H1 (cell line): ENCODE results near the gene EPHA5. TPM values are rescaled to one million over a fixed set of nuclear protein-coding genes. Genes with fewer than 3 reads are reported as not detected.

ENCODE experiments used
- CTCF ChIA-PET: fragments of 300-600 bp; sonication (Branson Sonifier 250); formaldehyde crosslinking; loops from one replicate; lab custom pipeline; 2021; ENCODE audit not compliant: partially characterized antibody; lab: Charles Lee
- POLR2A ChIA-PET: fragments of 300-600 bp; sonication (Branson Sonifier 250); formaldehyde crosslinking; loops from one replicate; lab custom pipeline; 2021; ENCODE audit warnings: inconsistent platforms; ENCODE audit not compliant: partially characterized antibody; lab: Charles Lee
- DNase-seq, 2 experiments: peaks; one replicate each; pipeline versions ENCODE4 v3.0.0 to v3.0.0-alpha.2; 2010 to 2022; ENCODE audit warnings: low spot score in 2 of 2, low read depth in 1 of 2, mixed read lengths in 1 of 2
- FAIRE-seq: peaks from 2 replicates; lab custom pipeline; 2011; peaks lifted over from hg19 to GRCh38; lab: Jason Lieb, UNC
- H2AFZ ChIP-seq: 2 replicates; pipeline ENCODE4 v1.8.1; 2012; ENCODE audit warnings: low read length, inconsistent platforms
- H2AK5ac ChIP-seq: 2 replicates; pipeline ENCODE4 v1.6.1; 2013; ENCODE audit warnings: low read depth, low read length
- H2BK120ac ChIP-seq: replicated peaks from 2 replicates; pipeline ENCODE3; 2013; ENCODE audit warnings: low read depth, low read length, inconsistent platforms
- H2BK12ac ChIP-seq: 2 replicates; pipeline ENCODE4 v1.6.1; 2013; ENCODE audit warnings: low read depth, low read length
- H2BK15ac ChIP-seq: 2 replicates; pipeline ENCODE4 v1.6.1; 2013; ENCODE audit warnings: low read length
- H2BK20ac ChIP-seq: 2 replicates; pipeline ENCODE4 v1.6.1; 2013; ENCODE audit warnings: low read length
- H2BK5ac ChIP-seq: 2 replicates; pipeline ENCODE4 v1.6.1; 2013; ENCODE audit warnings: low read depth, low read length
- H3K14ac ChIP-seq: 2 replicates; pipeline ENCODE4 v1.6.1; 2013; ENCODE audit warnings: inconsistent platforms; ENCODE audit not compliant: insufficient read length
- H3K18ac ChIP-seq: 2 replicates; pipeline ENCODE4 v1.6.1; 2013; ENCODE audit warnings: low read length; ENCODE audit errors: extremely low read depth
- H3K23ac ChIP-seq: 2 replicates; pipeline ENCODE4 v1.6.1; 2013; ENCODE audit warnings: inconsistent platforms; ENCODE audit not compliant: insufficient read length
- H3K23me2 ChIP-seq: 2 replicates; pipeline ENCODE4 v1.6.1; 2013; ENCODE audit warnings: low read depth, low read length
- H3K27ac ChIP-seq: 2 replicates; pipeline ENCODE4 v1.6.1; 2011; ENCODE audit warnings: low read depth, low read length, inconsistent platforms
- H3K27me3 ChIP-seq, 4 experiments: replicated peaks in 1 of 4; 1 replicate in 1 of 4; 2 replicates in 3 of 4; pipeline versions ENCODE4 v1.6.1 to v1.8.1; 2011 to 2013; ENCODE audit warnings: low read length in 3 of 4, mild to moderate bottlenecking in 3 of 4, inconsistent platforms in 2 of 4, mixed read lengths in 2 of 4, moderate library complexity in 1 of 4; ENCODE audit not compliant: control insufficient read depth in 3 of 4, insufficient read depth in 3 of 4; ENCODE audit errors: extremely low read depth in 1 of 4
- H3K36me3 ChIP-seq, 4 experiments: 2 replicates each; pipeline versions ENCODE4 v1.6.1 to v1.8.1; 2011 to 2013; ENCODE audit warnings: mild to moderate bottlenecking in 4 of 4, low read length in 3 of 4, moderate library complexity in 2 of 4, control low read depth in 1 of 4, inconsistent platforms in 1 of 4; ENCODE audit not compliant: insufficient read depth in 4 of 4, control insufficient read depth in 2 of 4
- H3K4ac ChIP-seq: replicated peaks from 2 replicates; pipeline ENCODE3; 2013; ENCODE audit warnings: low read length, low read depth, mixed read lengths, inconsistent platforms; ENCODE audit not compliant: insufficient read length
- H3K4me1 ChIP-seq, 4 experiments: replicated peaks in 1 of 4; 1 replicate in 1 of 4; 2 replicates in 3 of 4; pipeline versions ENCODE4 v1.6.1 to v1.8.1; 2011 to 2013; ENCODE audit warnings: low read length in 3 of 4, inconsistent platforms in 2 of 4, mixed read lengths in 1 of 4; ENCODE audit not compliant: insufficient read depth in 4 of 4, control insufficient read depth in 3 of 4
- H3K4me2 ChIP-seq, 2 experiments: 2 replicates each; pipeline versions ENCODE4 v1.6.1 to v1.8.1; 2011 to 2013; ENCODE audit warnings: low read depth in 2 of 2, low read length in 2 of 2, control low read depth in 1 of 2, inconsistent platforms in 1 of 2, mild to moderate bottlenecking in 1 of 2; ENCODE audit not compliant: insufficient read depth in 1 of 2
- H3K4me3 ChIP-seq, 4 experiments: fragments of 200-600, 300-600 bp in 1 of 4; sonication (generic), shearing (Covaris generic), sonication (Bioruptor Twin) in 1 of 4; 2 replicates each; pipeline versions ENCODE4 v1.5.1 to v1.8.1; 2011 to 2016; ENCODE audit warnings: low read length in 4 of 4, low read depth in 3 of 4, control low read depth in 2 of 4, inconsistent platforms in 2 of 4, mild to moderate bottlenecking in 2 of 4, mixed read lengths in 1 of 4, moderate library complexity in 1 of 4; ENCODE audit not compliant: insufficient read depth in 2 of 4; ENCODE audit errors: extremely low read depth in 1 of 4
- H3K56ac ChIP-seq: replicated peaks from 2 replicates; pipeline ENCODE3; 2013; ENCODE audit warnings: low read depth, mild to moderate bottlenecking, mixed read lengths, low read length, inconsistent platforms; ENCODE audit not compliant: insufficient read length
- H3K79me1 ChIP-seq: 2 replicates; pipeline ENCODE4 v1.6.1; 2013; ENCODE audit warnings: low read depth, low read length, control low read depth
- H3K79me2 ChIP-seq, 2 experiments: 2 replicates each; pipeline versions ENCODE4 v1.6.1 to v1.8.1; 2012 to 2013; ENCODE audit warnings: low read length in 2 of 2, mild to moderate bottlenecking in 2 of 2, inconsistent platforms in 1 of 2; ENCODE audit not compliant: insufficient read depth in 2 of 2, control insufficient read depth in 1 of 2
- H3K9ac ChIP-seq, 4 experiments: replicated peaks in 1 of 4; 1 replicate in 1 of 4; 2 replicates in 3 of 4; pipeline versions ENCODE4 v1.6.1 to v1.8.1; 2011 to 2013; ENCODE audit warnings: low read depth in 3 of 4, low read length in 3 of 4, control low read depth in 2 of 4, mild to moderate bottlenecking in 2 of 4, moderate library complexity in 2 of 4, inconsistent platforms in 1 of 4; ENCODE audit errors: extremely low read depth in 1 of 4
- H3K9me3 ChIP-seq, 2 experiments: 2 replicates each; pipeline versions ENCODE4 v1.6.1 to v1.8.1; 2012 to 2013; ENCODE audit warnings: mild to moderate bottlenecking in 2 of 2, moderate library complexity in 2 of 2, control low read depth in 1 of 2, inconsistent platforms in 1 of 2, low read depth in 1 of 2, low read length in 1 of 2, mixed read lengths in 1 of 2; ENCODE audit not compliant: insufficient read depth in 2 of 2
- H4K20me1 ChIP-seq, 2 experiments: replicated peaks in 1 of 2; 2 replicates each; pipeline versions ENCODE3 to v1.8.1; 2011 to 2013; ENCODE audit warnings: inconsistent platforms in 2 of 2, low read length in 2 of 2, mild to moderate bottlenecking in 1 of 2; ENCODE audit not compliant: insufficient read depth in 2 of 2, control insufficient read depth in 1 of 2
- H4K5ac ChIP-seq: 2 replicates; pipeline ENCODE4 v1.6.1; 2013; ENCODE audit warnings: low read length, low read depth, mixed read lengths, inconsistent platforms; ENCODE audit not compliant: insufficient read length
- H4K8ac ChIP-seq: 2 replicates; pipeline ENCODE4 v1.8.0; 2013; ENCODE audit warnings: mild to moderate bottlenecking, moderate library complexity, low read length, inconsistent platforms; ENCODE audit not compliant: insufficient read depth; ENCODE audit errors: extremely low read depth
- H4K91ac ChIP-seq: replicated peaks from 2 replicates; pipeline ENCODE3; 2013; ENCODE audit warnings: low read length, mixed read lengths, inconsistent platforms; ENCODE audit not compliant: insufficient read length
- BCL11A ChIP-seq, 2 experiments: IDR thresholded peaks; one replicate each; pipeline ENCODE4 v1.6.1; 2011; ENCODE audit warnings: low read depth in 2 of 2, low read length in 2 of 2, mild to moderate bottlenecking in 2 of 2
- CREB1 ChIP-seq: IDR thresholded peaks from 2 replicates; pipeline ENCODE4 v1.6.1; 2012; ENCODE audit warnings: inconsistent platforms
- PHF8 ChIP-seq: fragments of 200-600 bp; sonication (generic); conservative IDR thresholded peaks from 2 replicates; pipeline ENCODE4 v1.7.1; 2012; ENCODE audit warnings: low read depth, mild to moderate bottlenecking, inconsistent platforms, low read length, moderate library complexity
- POLR2A ChIP-seq, 2 experiments: IDR thresholded peaks; 1 replicate in 1 of 2; 2 replicates in 1 of 2; pipeline ENCODE4 v1.6.1; 2011; ENCODE audit warnings: low read depth in 2 of 2, low read length in 2 of 2, mild to moderate bottlenecking in 2 of 2; ENCODE audit errors: control extremely low read depth in 1 of 2
- RBBP5 ChIP-seq: IDR thresholded peaks from 2 replicates; pipeline ENCODE4 v1.7.1; 2012; ENCODE audit warnings: low read depth, mild to moderate bottlenecking, inconsistent platforms, low read length, moderate library complexity, borderline replicate concordance
- RXRA ChIP-seq: IDR thresholded peaks from 2 replicates; pipeline ENCODE4 v1.6.1; 2011; ENCODE audit warnings: low read depth, mild to moderate bottlenecking, low read length, moderate library complexity; ENCODE audit not compliant: insufficient read depth
- SIN3A ChIP-seq, 2 experiments: IDR thresholded peaks in 1 of 2; conservative IDR thresholded peaks in 1 of 2; 2 replicates each; pipeline ENCODE4 v1.6.1; 2011 to 2012; ENCODE audit warnings: low read length in 2 of 2, improper control_type of control experiment in 1 of 2, low read depth in 1 of 2, mild to moderate bottlenecking in 1 of 2
- SP4 ChIP-seq: IDR thresholded peaks from 2 replicates; pipeline ENCODE4 v1.6.1; 2012; ENCODE audit warnings: low read length, inconsistent platforms
- TAF1 ChIP-seq: IDR thresholded peaks from 2 replicates; pipeline ENCODE4 v1.6.1; 2011; ENCODE audit warnings: mild to moderate bottlenecking, low read depth, low read length
- WGBS, 2 experiments: shearing (Covaris generic) in 1 of 2; methylation state at CpG; one replicate each; pipeline versions ENCODE4 v1.1.6 to v1.1.7; 2013 to 2015; ENCODE audit warnings: low lambda C conversion rate in 2 of 2, mixed read lengths in 2 of 2, inconsistent platforms in 1 of 2, low coverage in 1 of 2, missing lambda C conversion rate in 1 of 2; ENCODE audit not compliant: insufficient replicate concordance in 2 of 2, insufficient coverage in 1 of 2, insufficient read length in 1 of 2; ENCODE audit errors: extremely low coverage in 1 of 2, missing lambda C conversion rate in 1 of 2; 5-methylcytosine and 5-hydroxymethylcytosine counted together
- polyA plus RNA-seq, 7 experiments: library from polyadenylated mRNA; depleted of rRNA in 3 of 7; stranded (reverse) in 5 of 7; unstranded in 2 of 7; fragments of >200 nt in 5 of 7; fragments of 200-250 nt in 2 of 7; gene quantifications; 1 replicate in 5 of 7; 2 replicates in 1 of 7; 4 replicates in 1 of 7; pipeline versions ENCODE4 v1.2.1 to v1.2.3, GENCODE V29; 2011 to 2013; ENCODE audit warnings: missing spikeins in 2 of 7, mixed read lengths in 2 of 7
- total RNA-seq: library from RNA; stranded (reverse); fragmentation: NEBNext Ultra II Directional; extraction: Animal tissue kit (Norgen Biotek cat#: 25700); gene quantifications from 2 replicates; pipeline ENCODE4 v1.2.1, GENCODE V29; 2021
- TF ChIP-seq, protein P1 (sequence below): IDR thresholded peaks from 2 replicates; pipeline ENCODE4 v1.6.1; 2012; ENCODE audit warnings: inconsistent platforms

The EPHA5 gene
- total and polyA plus RNA-seq, 2 of the 8 experiments (the other 6 are each of a cell fraction or from before 2014, with no cell fraction given), result 0.03 to 0.11 TPM

DNA sequence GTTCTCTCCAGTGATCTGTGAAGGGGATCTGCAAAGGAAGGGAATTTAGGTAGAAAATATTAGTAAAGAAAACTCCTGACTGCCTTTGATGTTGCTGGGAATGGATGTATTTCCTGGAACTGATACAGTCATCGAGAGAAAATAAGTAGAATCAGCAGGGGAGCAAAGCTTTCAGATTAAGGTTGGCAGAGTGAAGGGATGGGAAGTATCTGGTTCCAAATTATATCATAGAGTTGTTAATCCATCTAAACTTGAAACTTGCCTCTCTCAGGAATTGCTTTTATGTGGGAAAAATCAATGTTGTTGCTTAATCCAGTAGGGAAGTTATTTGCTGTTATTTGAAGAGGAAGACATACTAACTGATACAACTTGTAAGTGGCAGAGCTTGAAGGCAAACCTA lies 19.3 kb downstream of the EPHA5 start:
- Histone ChIP-seq H3K79me2 (no peaks in the 10 kb centered on the region), H3K18ac (no peak overlapping the region), H3K14ac (no peak overlapping the region), H3K4me2 (no peak overlapping the region), H2BK20ac (no peak overlapping the region), H2BK12ac (no peak overlapping the region), H4K91ac (no peak overlapping the region), H3K27me3 (no peaks in the 10 kb centered on the region), H3K36me3 (no peaks in the 10 kb centered on the region), H3K4me1 (peaks cover 0 to 11% (median 4%) of the 10 kb centered on the region in 4 experiments; a peak in 3 of 7 replicates), H3K79me1 (no peaks in the 10 kb centered on the region), H3K23ac (no peak overlapping the region), H2BK5ac (no peak overlapping the region), H4K5ac (no peak overlapping the region), H2BK15ac (no peak overlapping the region), H4K8ac (no peak overlapping the region), H3K56ac (no peak overlapping the region), H3K9me3 (no peaks in the 10 kb centered on the region; a peak in 1 of 4 replicates), H2BK120ac (no peak overlapping the region), H3K9ac (no peak overlapping the region), H2AFZ (no peak overlapping the region), H2AK5ac (no peak overlapping the region), H3K4ac (no peak overlapping the region), H4K20me1 (no peaks in the 10 kb centered on the region), H3K4me3 (no peak overlapping the region), H3K27ac (no peak overlapping the region), H3K23me2 (no peaks in the 10 kb centered on the region)
- FAIRE-seq, result no peak
- DNase-seq, result no peak
- TF ChIP-seq, protein P1, sequence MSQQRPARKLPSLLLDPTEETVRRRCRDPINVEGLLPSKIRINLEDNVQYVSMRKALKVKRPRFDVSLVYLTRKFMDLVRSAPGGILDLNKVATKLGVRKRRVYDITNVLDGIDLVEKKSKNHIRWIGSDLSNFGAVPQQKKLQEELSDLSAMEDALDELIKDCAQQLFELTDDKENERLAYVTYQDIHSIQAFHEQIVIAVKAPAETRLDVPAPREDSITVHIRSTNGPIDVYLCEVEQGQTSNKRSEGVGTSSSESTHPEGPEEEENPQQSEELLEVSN, result no peak
- TF ChIP-seq RXRA (no peak), SIN3A (conservative IDR thresholded peaks at IDR 0.05 in 1 of 2, IDR thresholded peaks at IDR 0.05 in 1 of 2; ENCODE audit: low read depth in 1 of 2, low read length in 2 of 2) (no peak), TAF1 (no peak), CREB1 (no peak), POLR2A (IDR thresholded peaks at IDR 0.05; ENCODE audit: control extremely low read depth in 1 of 2, low read depth in 2 of 2, low read length in 2 of 2) (no peak), SP4 (no peak), RBBP5 (no peak), BCL11A (IDR thresholded peaks at IDR 0.05; ENCODE audit: low read depth in 2 of 2, low read length in 2 of 2) (no peak), PHF8 (no peak)
- WGBS, 2 experiments, result 93% methylated on average over 1 of the region's 1 CpG; no CpG with 5 or more reads in 1 of the 2 experiments
- CTCF ChIA-PET, result interaction anchor here (0.8 kb wide), 1 partner anchor 14 kb away, joined by 3 read pairs; no protein-coding TSS in a partner anchor
- POLR2A ChIA-PET, result no interaction called here
